HCT116 (cell line): ENCODE data around the gene OIP5. TPM values are rescaled to one million over a fixed set of nuclear protein-coding genes. Genes with fewer than 3 reads are reported as not detected.
"Not testable (repeated sequence)": the region's sequence is repeated elsewhere in the genome, so short reads cannot be mapped to it uniquely, and the experiment has no call there.

Experiments
- ATAC-seq: fragments of 200-7000 bp; cut with Tn5 transposase; 2 replicates; pipeline ENCODE4 v1.9.1; 2020; ENCODE audit warnings: mild to moderate bottlenecking, moderate library complexity
- BruUV-seq: library from RNA; stranded (reverse); fragments of 400-500 nt; replicated peaks from 2 replicates; lab custom pipeline; 2021; lab: Mats Ljungman, UMichigan
- CTCF ChIA-PET: fragments of 300-600 bp; sonication (Branson Sonifier 250); formaldehyde crosslinking; loops from one replicate; lab custom pipeline; 2021; ENCODE audit warnings: antibody characterized with exemption; lab: Charles Lee
- POLR2A ChIA-PET: fragments of 300-600, 350-600 bp; sonication (Branson Sonifier 250); formaldehyde crosslinking; loops from one replicate; lab custom pipeline; 2021; ENCODE audit warnings: antibody characterized with exemption; lab: Charles Lee
- RAD21 ChIA-PET, 2 experiments: fragments of 300-600 bp; sonication (Branson Sonifier 250); formaldehyde crosslinking; loops; one replicate each; lab custom pipeline; 2023; ENCODE audit warnings: low total read pairs in 2 of 2; ENCODE audit not compliant: uncharacterized antibody in 2 of 2, unreplicated experiment in 2 of 2, low non-redundant PET in 1 of 2; lab: Charles Lee
- DNase-seq: peaks from one replicate; pipeline ENCODE4 v3.0.0-alpha.2; 2010; ENCODE audit warnings: low read depth, low spot score
- H2AFZ ChIP-seq: fragments of 200-600 bp; shearing (Covaris generic), sonication (generic); 2 replicates; pipeline ENCODE4 v1.6.1; 2017; ENCODE audit warnings: low read depth, mixed run types, mixed read lengths, antibody characterized with exemption, low read length; ENCODE audit not compliant: poor library complexity, severe bottlenecking
- H3K27ac ChIP-seq: 2 replicates; pipeline ENCODE4 v1.5.1; 2012; ENCODE audit warnings: low read depth, low read length
- H3K27me3 ChIP-seq: fragments of 200-600 bp; sonication (generic); 2 replicates; pipeline ENCODE4 v1.6.1; 2016; ENCODE audit warnings: mixed run types, low read length, mixed read lengths; ENCODE audit not compliant: insufficient read depth
- H3K36me3 ChIP-seq, 2 experiments: fragments of 200-500 bp in 1 of 2; fragments of 200-600 bp in 1 of 2; sonication (Bioruptor generic) in 1 of 2; sonication (generic) in 1 of 2; 2 replicates each; pipeline versions ENCODE4 v1.5.1 to v1.6.1; 2014 to 2016; ENCODE audit warnings: low read length in 2 of 2, inconsistent platforms in 1 of 2, mixed read lengths in 1 of 2, mixed run types in 1 of 2; ENCODE audit not compliant: insufficient read depth in 2 of 2, control insufficient read depth in 1 of 2
- H3K4me1 ChIP-seq, 2 experiments: fragments of 200-600 bp in 1 of 2; sonication (generic) in 1 of 2; 2 replicates each; pipeline versions ENCODE4 v1.5.1 to v1.6.1; 2012 to 2017; ENCODE audit warnings: low read length in 2 of 2, inconsistent platforms in 1 of 2, mild to moderate bottlenecking in 1 of 2, mixed read lengths in 1 of 2, mixed run types in 1 of 2, moderate library complexity in 1 of 2; ENCODE audit not compliant: insufficient read depth in 2 of 2, control insufficient read depth in 1 of 2
- H3K4me2 ChIP-seq: fragments of 200-600 bp; sonication (generic); 2 replicates; pipeline ENCODE4 v1.6.1; 2017; ENCODE audit warnings: mixed run types, low read length, mixed read lengths
- H3K4me3 ChIP-seq, 2 experiments: fragments of 200-600 bp in 1 of 2; sonication (generic) in 1 of 2; replicated peaks in 1 of 2; 2 replicates each; pipeline ENCODE4 v1.5.1; 2011 to 2016; ENCODE audit warnings: low read length in 2 of 2, control low read depth in 1 of 2, low read depth in 1 of 2, mild to moderate bottlenecking in 1 of 2, mixed read lengths in 1 of 2, mixed run types in 1 of 2
- H3K79me2 ChIP-seq: fragments of 200-600 bp; sonication (generic); 2 replicates; pipeline ENCODE4 v1.6.1; 2017; ENCODE audit warnings: mild to moderate bottlenecking, mixed run types, low read length, moderate library complexity, mixed read lengths; ENCODE audit not compliant: insufficient read depth
- H3K9ac ChIP-seq: fragments of 200-600 bp; sonication (generic); 2 replicates; pipeline ENCODE4 v1.6.1; 2016; ENCODE audit warnings: low read length, mixed read lengths
- H3K9me2 ChIP-seq: fragments of 200-600 bp; sonication (generic), shearing (Covaris generic); 2 replicates; pipeline ENCODE4 v1.6.1; 2017; ENCODE audit warnings: mixed run types, mild to moderate bottlenecking, moderate library complexity; ENCODE audit not compliant: insufficient read depth
- H3K9me3 ChIP-seq, 2 experiments: fragments of 200-500 bp in 1 of 2; fragments of 200-600 bp in 1 of 2; sonication (Bioruptor generic) in 1 of 2; sonication (generic) in 1 of 2; 2 replicates each; pipeline ENCODE4 v1.6.1; 2014 to 2017; ENCODE audit warnings: low read length in 2 of 2, mixed read lengths in 2 of 2, inconsistent platforms in 1 of 2, low read depth in 1 of 2, mild to moderate bottlenecking in 1 of 2, mixed run types in 1 of 2, moderate library complexity in 1 of 2; ENCODE audit not compliant: control insufficient read depth in 1 of 2, insufficient read depth in 1 of 2
- H4K20me1 ChIP-seq: fragments of 200-600 bp; sonication (generic), shearing (Covaris generic); 2 replicates; pipeline ENCODE4 v1.6.1; 2017; ENCODE audit warnings: mixed run types, mild to moderate bottlenecking, moderate library complexity; ENCODE audit not compliant: insufficient read depth
- CBX3 ChIP-seq: IDR thresholded peaks from 2 replicates; pipeline ENCODE4 v1.6.1; 2012; ENCODE audit warnings: low read depth
- CEBPB ChIP-seq: IDR thresholded peaks from 2 replicates; pipeline ENCODE4 v1.6.1; 2012; ENCODE audit warnings: low read depth
- EGR1 ChIP-seq: IDR thresholded peaks from 2 replicates; pipeline ENCODE4 v1.6.1; 2012; ENCODE audit warnings: low read depth
- ELF1 ChIP-seq: IDR thresholded peaks from 2 replicates; pipeline ENCODE4 v1.6.1; 2012; ENCODE audit warnings: low read depth, borderline replicate concordance
- EZH2 ChIP-seq: fragments of 200-600 bp; sonication (generic); IDR thresholded peaks from 2 replicates; pipeline ENCODE4 v1.6.1; 2017; ENCODE audit warnings: antibody characterized with exemption, mixed run types
- EZH2phosphoT487 ChIP-seq: fragments of 200-600 bp; IDR thresholded peaks from 2 replicates; pipeline ENCODE4 v1.6.1; 2018; ENCODE audit warnings: antibody characterized with exemption, borderline replicate concordance
- FOSL1 ChIP-seq: IDR thresholded peaks from 2 replicates; pipeline ENCODE4 v1.6.1; 2012; ENCODE audit warnings: low read depth
- JUND ChIP-seq: IDR thresholded peaks from 2 replicates; pipeline ENCODE4 v1.6.1; 2012
- MAX ChIP-seq: IDR thresholded peaks from 2 replicates; pipeline ENCODE4 v1.6.1; 2012
- POLR2A ChIP-seq: IDR thresholded peaks from 2 replicates; pipeline ENCODE4 v1.7.0; 2011; ENCODE audit warnings: borderline replicate concordance; ENCODE audit not compliant: insufficient read depth, insufficient read length; ENCODE audit errors: extremely low read depth
- POLR2AphosphoS5 ChIP-seq: IDR thresholded peaks from 2 replicates; pipeline ENCODE4 v1.6.1; 2011; ENCODE audit warnings: mild to moderate bottlenecking, low read depth, low read length, moderate library complexity
- RAD21 ChIP-seq: IDR thresholded peaks from 2 replicates; pipeline ENCODE4 v1.6.1; 2012; ENCODE audit warnings: low read depth, mild to moderate bottlenecking
- SIN3A ChIP-seq: IDR thresholded peaks from 2 replicates; pipeline ENCODE4 v1.6.1; 2012; ENCODE audit warnings: low read depth
- SP1 ChIP-seq: IDR thresholded peaks from 2 replicates; pipeline ENCODE4 v1.6.1; 2012; ENCODE audit warnings: low read depth
- TCF7L2 ChIP-seq: IDR thresholded peaks from 2 replicates; pipeline ENCODE4 v1.7.0; 2011; ENCODE audit warnings: borderline replicate concordance, inconsistent platforms; ENCODE audit not compliant: insufficient read depth, insufficient read length; ENCODE audit errors: extremely low read depth
- YY1 ChIP-seq: IDR thresholded peaks from 2 replicates; pipeline ENCODE4 v1.6.1; 2011; ENCODE audit warnings: low read length, low read depth, moderate library complexity, mild to moderate bottlenecking; ENCODE audit not compliant: insufficient replicate concordance; ENCODE audit errors: extremely low read depth
- ZBTB33 ChIP-seq: IDR thresholded peaks from 2 replicates; pipeline ENCODE4 v1.6.1; 2011; ENCODE audit warnings: mild to moderate bottlenecking, low read length, moderate library complexity; ENCODE audit not compliant: insufficient replicate concordance; ENCODE audit errors: extremely low read depth
- intact Hi-C: fragments of 100-400 bp; cut with micrococcal nuclease; formaldehyde crosslinking; loops from 2 replicates; pipeline ENCODE4 v1.10.0; 2022
- total RNA-seq: library from RNA; stranded (reverse); gene quantifications from one replicate; pipeline ENCODE4 v1.2.1, GENCODE V29; 2021; ENCODE audit not compliant: unreplicated experiment

The OIP5 gene
- total RNA-seq, 1 experiment from 2014 or later = 19.7 TPM

GRCh38 chr15:41323611-41324010, 8.8 kb downstream of the OIP5 start:
- no peak overlapping the region for H3K4me3 ChIP-seq
- ChIA-PET POLR2A (interaction anchor here (0.7 to 2.3 kb wide), 2 partner anchors 9 to 1927 kb away, joined by 4 to 12 read pairs; partner anchors contain the start of genes NUSAP1 and OIP5), CTCF (no interaction called here), RAD21 (no interaction called here)
- H3K27me3 ChIP-seq = no peaks in the 10 kb centered on the region
- no peaks in the 10 kb centered on the region for H3K4me1 ChIP-seq
- no peak for DNase-seq
- no peak overlapping the region for H2AFZ ChIP-seq
- TF ChIP-seq CBX3 = no peak
- no peak for TF ChIP-seq YY1
- TF ChIP-seq SP1 = no peak
- no peak for TF ChIP-seq RAD21
- no peak for TF ChIP-seq EZH2
- TF ChIP-seq MAX = no peak
- TF ChIP-seq CEBPB = no peak
- TF ChIP-seq EGR1 = no peak
- TF ChIP-seq JUND = no peak
- TF ChIP-seq EZH2phosphoT487 = no peak
- TF ChIP-seq POLR2AphosphoS5 = no peak
- TF ChIP-seq POLR2A = no peak
- no peak for TF ChIP-seq ELF1
- no peak for TF ChIP-seq TCF7L2
- TF ChIP-seq FOSL1 = no peak
- TF ChIP-seq SIN3A = no peak
- TF ChIP-seq ZBTB33 = no peak
- TF ChIP-seq, all 23 proteins: peak for 0
- no TSS peak for BruUV-seq
- Histone ChIP-seq H3K36me3 (no peaks in the 10 kb centered on the region), H3K27ac (no peak overlapping the region), H3K4me2 (no peak overlapping the region), H3K9ac (no peak overlapping the region), H4K20me1 (no peaks in the 10 kb centered on the region), H3K9me2 (no peaks in the 10 kb centered on the region), H3K9me3 (no peaks in the 10 kb centered on the region), H3K79me2 (peaks cover 5% of the 10 kb centered on the region; the same call in 1 of the 2 replicates)
- ATAC-seq = no peak
- intact Hi-C loops = no loop called here

- H3K9ac ChIP-seq, BruUV-seq, H3K27me3 ChIP-seq, H3K9me3 ChIP-seq, H4K20me1 ChIP-seq, POLR2A ChIA-PET, RAD21 ChIA-PET, H3K36me3 ChIP-seq, H3K4me1 ChIP-seq, H3K27ac ChIP-seq, H2AFZ ChIP-seq, CTCF ChIA-PET, H3K9me2 ChIP-seq, DNase-seq, H3K4me3 ChIP-seq, H3K79me2 ChIP-seq, intact Hi-C loops, ATAC-seq, H3K4me2 ChIP-seq: not testable (repeated sequence)
Observed at GRCh38 chr15:41320805-41321330, 11.5 kb downstream of the OIP5 start.
